Measurements from ENCODE around the gene MAP3K20. TPM values are rescaled to one million over a fixed set of nuclear protein-coding genes. Genes with fewer than 3 reads are reported as not detected.

Gene MAP3K20
- total RNA-seq, 2 experiments from 2014 or later = 8.0 to 10.2 TPM

DNA sequence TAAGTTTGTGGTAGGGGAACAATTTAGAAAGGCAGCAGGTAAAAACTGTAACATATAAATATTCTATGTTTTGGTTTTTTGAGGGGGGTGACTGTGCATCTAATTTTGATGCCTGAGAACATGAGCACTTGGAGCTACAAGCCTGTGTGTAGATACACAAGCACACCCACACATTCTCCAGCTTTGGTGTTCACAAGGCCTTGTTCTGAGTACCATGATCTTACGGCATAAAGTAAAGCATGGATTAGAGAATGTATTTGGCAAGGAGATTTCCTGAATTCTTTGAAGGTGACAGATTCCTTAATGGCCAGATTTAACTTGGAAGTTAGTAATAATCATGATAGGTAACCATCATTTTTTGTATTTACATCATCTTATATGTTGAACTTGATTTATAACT is 42.7 kb downstream of the MAP3K20 start:
- no peak for ATAC-seq
- no peaks in the 10 kb centered on the region for H3K9me3 Mint-ChIP-seq
- ChIA-PET CTCF (interaction anchor here (1.1 kb wide), 1 partner anchor 9 kb away, joined by 4 read pairs; no protein-coding TSS in a partner anchor), POLR2A (no interaction called here)
- DNase-seq = no peak
- peaks cover 10% of the 10 kb centered on the region for H3K27me3 Mint-ChIP-seq
- H3K4me3 Mint-ChIP-seq = no peak overlapping the region
- H3K27ac Mint-ChIP-seq = no peak overlapping the region
- intact Hi-C loops (cut with micrococcal nuclease) = no loop called here
- TF ChIP-seq CTCF (IDR thresholded peaks at IDR 0.05) = no peak
- H3K36me3 Mint-ChIP-seq (ENCODE audit: low read depth) = no peaks in the 10 kb centered on the region
- peaks cover 8% of the 10 kb centered on the region for H3K4me1 Mint-ChIP-seq (ENCODE audit: low read depth)

DNA sequence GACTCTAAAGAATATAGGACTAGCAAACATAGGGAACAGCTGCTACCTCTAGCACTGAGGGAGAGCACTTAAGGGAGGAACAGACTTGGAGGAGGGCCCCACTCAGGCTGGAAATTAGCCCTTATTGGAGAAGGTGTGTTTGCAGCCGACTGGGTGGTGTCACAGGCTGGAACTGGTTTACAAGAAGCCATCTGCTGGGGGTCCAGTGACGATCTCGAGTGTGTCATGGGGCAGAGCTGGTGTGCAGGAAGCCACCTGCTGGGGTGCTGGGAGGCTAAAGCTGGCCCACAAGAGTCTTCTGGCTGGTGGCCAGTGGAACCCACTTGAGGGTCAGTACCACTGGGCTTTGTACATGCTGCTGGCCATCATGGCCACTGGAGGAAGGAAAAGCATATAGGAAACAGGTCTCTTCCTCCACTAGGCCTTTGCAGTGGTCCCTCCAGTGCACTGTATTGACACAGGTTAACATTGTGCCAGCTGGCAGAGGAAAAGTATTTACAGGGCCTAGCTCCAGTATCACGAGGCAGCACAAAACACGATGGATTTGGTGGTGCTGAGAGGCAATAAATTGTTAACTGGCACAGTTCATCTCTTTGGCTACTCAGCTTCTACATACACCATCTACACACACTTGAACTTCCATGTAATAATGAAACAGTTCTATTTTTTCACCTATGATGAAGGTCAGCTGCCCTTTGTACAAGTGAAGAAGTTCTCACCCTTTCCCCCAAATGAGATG is 43.6 kb downstream of the MAP3K20 start:
- intact Hi-C loops (cut with micrococcal nuclease) = no loop called here

GRCh38 chr2:173119944-173120343 is 44.3 kb downstream of the MAP3K20 start:
- no peak for ATAC-seq

More for the DNA sequence above, 43.6 kb downstream of the MAP3K20 start:
- no peak overlapping the region for H3K27ac Mint-ChIP-seq
- H3K36me3 Mint-ChIP-seq (ENCODE audit: low read depth) = no peaks in the 10 kb centered on the region
- ChIA-PET POLR2A (no interaction called here), CTCF (interaction anchor here (1.1 kb wide), 1 partner anchor 10 kb away, joined by 4 read pairs; no protein-coding TSS in a partner anchor)
- ATAC-seq (peak; percentile 39), DNase-seq (no peak)
- no peak overlapping the region for H3K4me3 Mint-ChIP-seq
- H3K4me1 Mint-ChIP-seq (ENCODE audit: low read depth) = peaks cover 8% of the 10 kb centered on the region
- peaks cover 7% of the 10 kb centered on the region for H3K27me3 Mint-ChIP-seq
- no peak for TF ChIP-seq CTCF (IDR thresholded peaks at IDR 0.05)
- no peaks in the 10 kb centered on the region for H3K9me3 Mint-ChIP-seq

GRCh38 chr2:173122936-173123335 is 47.3 kb downstream of the MAP3K20 start:
- ChIA-PET POLR2A (interaction anchor here (0.6 to 1.2 kb wide), 2 partner anchors 11 to 15 kb away, joined by 3 to 4 read pairs; no protein-coding TSS in a partner anchor), CTCF (interaction anchor here (1.1 to 1.5 kb wide), 3 partner anchors 11 to 138 kb away, joined by 3 read pairs; no protein-coding TSS in a partner anchor)
- H3K4me1 Mint-ChIP-seq (ENCODE audit: low read depth) = peaks cover 8% of the 10 kb centered on the region
- H3K4me3 Mint-ChIP-seq = no peak overlapping the region
- no peaks in the 10 kb centered on the region for H3K9me3 Mint-ChIP-seq
- no peak for ATAC-seq
- H3K27me3 Mint-ChIP-seq = peaks cover 5% of the 10 kb centered on the region
- intact Hi-C loops (cut with micrococcal nuclease) = no loop called here
- no peak for TF ChIP-seq CTCF (IDR thresholded peaks at IDR 0.05)
- DNase-seq = no peak
- no peaks in the 10 kb centered on the region for H3K36me3 Mint-ChIP-seq (ENCODE audit: low read depth)
- no peak overlapping the region for H3K27ac Mint-ChIP-seq

More at GRCh38 chr2:173119944-173120343, 44.3 kb downstream of the MAP3K20 start:
- no peak for TF ChIP-seq CTCF (IDR thresholded peaks at IDR 0.05)
- ChIA-PET CTCF (no interaction called here), POLR2A (no interaction called here)
- H3K27me3 Mint-ChIP-seq = peaks cover 5% of the 10 kb centered on the region
- no peak overlapping the region for H3K27ac Mint-ChIP-seq
- intact Hi-C loops (cut with micrococcal nuclease) = no loop called here
- H3K4me1 Mint-ChIP-seq (ENCODE audit: low read depth) = peaks cover 8% of the 10 kb centered on the region
- no peak overlapping the region for H3K4me3 Mint-ChIP-seq
- H3K36me3 Mint-ChIP-seq (ENCODE audit: low read depth) = no peaks in the 10 kb centered on the region
- H3K9me3 Mint-ChIP-seq = no peaks in the 10 kb centered on the region
- DNase-seq = no peak

GRCh38 chr2:173124441-173124840 is 48.8 kb downstream of the MAP3K20 start:
- DNase-seq (no peak), ATAC-seq (no peak)
- no peaks in the 10 kb centered on the region for H3K36me3 Mint-ChIP-seq (ENCODE audit: low read depth)
- H3K27ac Mint-ChIP-seq = no peak overlapping the region
- POLR2A ChIA-PET = no interaction called here
- peaks cover 7% of the 10 kb centered on the region for H3K4me1 Mint-ChIP-seq (ENCODE audit: low read depth)
- H3K9me3 Mint-ChIP-seq = no peaks in the 10 kb centered on the region
- no peak overlapping the region for H3K4me3 Mint-ChIP-seq
- CTCF ChIA-PET = interaction anchor here (0.9 to 2.0 kb wide), 5 partner anchors 9 to 193 kb away, joined by 3 to 7 read pairs (median 3); no protein-coding TSS in a partner anchor
- TF ChIP-seq CTCF (IDR thresholded peaks at IDR 0.05) = no peak
- intact Hi-C loops (cut with micrococcal nuclease) = no loop called here
- H3K27me3 Mint-ChIP-seq = peaks cover 8% of the 10 kb centered on the region

Data from activated CD8-positive, alpha-beta T cell treated with anti-CD3 and anti-CD28 coated beads for 36 hours (primary cell).